ENCODE data around the gene LRPAP1. TPM values are rescaled to one million over a fixed set of nuclear protein-coding genes. Genes with fewer than 3 reads are reported as not detected.

LRPAP1 gene
- total RNA-seq, 3 donors from 2014 or later, result 104 to 204 (median 111) TPM

GRCh38 chr4:3518941-3519340 is 13.3 kb downstream of the LRPAP1 start:
- H3K27me3 ChIP-seq, result no peaks in the 10 kb centered on the region
- no peak overlapping the region for H3K27ac ChIP-seq
- peaks cover 32% of the 10 kb centered on the region for H3K36me3 ChIP-seq
- TF ChIP-seq POLR2A (IDR thresholded peaks at IDR 0.05), result no peak
- TF ChIP-seq CTCF (IDR thresholded peaks at IDR 0.05), result no peak
- TF ChIP-seq POLR2AphosphoS5 (IDR thresholded peaks at IDR 0.05), result no peak
- DNase-seq (ENCODE audit: low spot score in 2 of 2), result no peak
- intact Hi-C loops (cut with DNase I; ENCODE audit: low total_unique reads), result no loop called here
- no peak overlapping the region for H3K4me3 ChIP-seq
- no peaks in the 10 kb centered on the region for H3K9me3 ChIP-seq
- H3K4me1 ChIP-seq, result no peaks in the 10 kb centered on the region

- TF ChIP-seq POLR2AphosphoS5 (IDR thresholded peaks at IDR 0.05), result no peak
- TF ChIP-seq POLR2A (IDR thresholded peaks at IDR 0.05), result no peak
- no peak for TF ChIP-seq CTCF (IDR thresholded peaks at IDR 0.05)
- Histone ChIP-seq H3K36me3 (peaks cover 31% of the 10 kb centered on the region), H3K4me1 (no peaks in the 10 kb centered on the region), H3K9me3 (no peaks in the 10 kb centered on the region), H3K27ac (no peak overlapping the region), H3K27me3 (no peaks in the 10 kb centered on the region), H3K4me3 (no peak overlapping the region)
- intact Hi-C loops (cut with DNase I; ENCODE audit: low total_unique reads), result no loop called here
- DNase-seq (ENCODE audit: low spot score in 2 of 2), result no peak
Observed at GRCh38 chr4:3518511-3518880, 13.7 kb downstream of the LRPAP1 start.

DNA sequence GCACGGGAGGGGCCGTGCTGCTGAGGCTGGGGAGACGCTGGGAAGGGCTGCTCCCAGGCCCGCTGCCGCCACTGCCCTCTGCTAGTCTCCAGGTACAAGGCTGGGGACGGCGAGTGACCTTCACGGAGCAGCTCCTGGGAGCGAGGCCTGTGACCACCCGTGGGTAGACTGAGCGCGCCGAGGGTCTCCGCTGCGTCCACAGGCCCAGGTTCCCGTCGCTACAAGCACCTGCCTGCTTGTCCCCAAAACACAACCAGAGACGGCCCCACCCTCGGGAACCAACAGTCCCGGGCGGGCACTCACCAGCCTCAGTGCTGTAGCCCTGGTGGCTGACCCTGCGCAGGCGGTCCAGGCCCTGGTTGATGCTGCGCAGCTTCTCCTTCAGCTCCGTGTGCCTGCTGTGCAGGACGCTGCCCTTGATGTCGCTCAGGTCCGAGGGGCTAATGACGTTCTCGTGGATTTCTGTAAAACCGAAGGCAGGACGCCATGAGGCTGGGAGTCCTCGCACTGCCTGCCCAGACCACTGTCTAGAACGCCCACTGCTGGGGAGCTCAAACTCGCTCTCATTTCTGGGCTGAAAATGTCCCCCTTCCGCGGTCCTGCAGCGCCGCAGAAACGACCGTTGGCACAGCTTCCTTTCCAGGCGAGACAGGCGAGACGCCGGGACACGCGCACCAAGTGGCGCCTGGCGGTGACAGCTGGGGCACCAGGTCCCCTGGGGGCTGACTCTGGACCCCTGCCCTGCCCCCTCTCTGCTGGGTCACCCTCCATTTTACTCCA is 14.3 kb downstream of the LRPAP1 start:
- DNase-seq (ENCODE audit: low spot score in 2 of 2), result no peak
- Histone ChIP-seq H3K27ac (no peak overlapping the region), H3K36me3 (peaks cover 31% of the 10 kb centered on the region), H3K9me3 (no peaks in the 10 kb centered on the region), H3K27me3 (no peaks in the 10 kb centered on the region), H3K4me3 (no peak overlapping the region), H3K4me1 (no peaks in the 10 kb centered on the region)
- intact Hi-C loops (cut with DNase I; ENCODE audit: low total_unique reads), result no loop called here
- TF ChIP-seq CTCF (IDR thresholded peaks at IDR 0.05) (no peak), POLR2AphosphoS5 (IDR thresholded peaks at IDR 0.05) (no peak), POLR2A (IDR thresholded peaks at IDR 0.05) (no peak)

GRCh38 chr4:3516836-3517730 is 15.1 kb downstream of the LRPAP1 start:
- no peak for DNase-seq (ENCODE audit: low spot score in 2 of 2)
- H3K9me3 ChIP-seq, result no peaks in the 10 kb centered on the region
- intact Hi-C loops (cut with DNase I; ENCODE audit: low total_unique reads), result no loop called here
- no peak overlapping the region for H3K4me3 ChIP-seq
- H3K27me3 ChIP-seq, result no peaks in the 10 kb centered on the region
- no peak for TF ChIP-seq POLR2A (IDR thresholded peaks at IDR 0.05)
- TF ChIP-seq CTCF (IDR thresholded peaks at IDR 0.05), result no peak
- no peak for TF ChIP-seq POLR2AphosphoS5 (IDR thresholded peaks at IDR 0.05)
- H3K36me3 ChIP-seq, result peaks cover 31% of the 10 kb centered on the region
- H3K27ac ChIP-seq, result no peak overlapping the region
- no peaks in the 10 kb centered on the region for H3K4me1 ChIP-seq
